HG02973 (cell line): ENCODE results near the gene ROR2.

ENCODE experiments used
- ATAC-seq: cut with Tn5 transposase; IDR thresholded peaks from one replicate; pipeline ENCODE4 v1.9.1; 2021; ENCODE audit warnings: moderate library complexity; ENCODE audit not compliant: unreplicated experiment

ROR2 gene

GRCh38 chr9:91884153-91884552 lies 65.9 kb downstream of the ROR2 start:
- no peak for ATAC-seq

GRCh38 chr9:91883503-91883902 lies 66.5 kb downstream of the ROR2 start:
- no peak for ATAC-seq

- no peak for ATAC-seq
Measured at GRCh38 chr9:91882627-91883026, 67.4 kb downstream of the ROR2 start.

- ATAC-seq, result no peak
Measured at GRCh38 chr9:91880378-91880972, 69.6 kb downstream of the ROR2 start.

- no peak for ATAC-seq
Measured at GRCh38 chr9:91879231-91879630, 70.8 kb downstream of the ROR2 start.

GRCh38 chr9:91873637-91874051 lies 76.4 kb downstream of the ROR2 start:
- no peak for ATAC-seq

GRCh38 chr9:91868732-91869391 lies 81.2 kb downstream of the ROR2 start:
- no peak for ATAC-seq

DNA sequence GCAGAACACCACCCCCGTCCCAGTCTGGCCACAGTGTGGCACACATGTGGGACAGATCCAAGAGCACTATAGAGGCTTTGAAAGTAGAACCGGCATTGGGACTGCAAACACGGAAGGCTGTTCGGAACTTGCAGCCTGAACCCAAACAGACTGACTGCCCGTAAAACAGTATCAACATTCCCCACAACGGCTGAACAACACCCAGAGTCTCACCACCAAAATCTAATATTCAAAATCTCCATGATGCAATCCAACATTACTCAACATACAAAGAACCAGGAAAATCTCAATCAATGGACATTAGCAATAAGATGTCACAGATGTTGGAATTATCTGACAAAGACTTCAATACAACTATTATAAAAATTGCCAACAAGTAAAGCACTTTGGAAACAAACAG lies 82.3 kb downstream of the ROR2 start:
- no peak for ATAC-seq

DNA sequence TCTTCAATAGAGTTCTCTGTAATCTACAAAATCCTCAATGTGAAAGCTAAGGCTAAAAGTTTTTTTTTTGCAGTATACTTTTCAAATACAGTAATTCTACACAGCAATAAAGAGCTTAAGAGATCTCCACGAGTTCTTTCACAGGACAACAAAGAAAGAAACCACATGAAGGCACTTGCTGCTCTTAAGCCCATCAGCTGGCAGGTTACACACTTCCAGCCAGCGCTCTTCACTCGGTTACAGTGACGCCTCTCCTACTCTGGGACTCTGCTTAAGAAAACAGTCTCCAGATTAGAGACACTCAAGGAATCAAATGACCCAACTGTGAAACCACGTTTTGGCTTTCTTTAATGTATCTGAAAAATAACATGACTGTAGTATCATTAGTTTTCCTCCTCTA lies 85.0 kb downstream of the ROR2 start:
- ATAC-seq, result no peak

GRCh38 chr9:91864380-91864779 lies 85.6 kb downstream of the ROR2 start:
- ATAC-seq, result no peak

DNA sequence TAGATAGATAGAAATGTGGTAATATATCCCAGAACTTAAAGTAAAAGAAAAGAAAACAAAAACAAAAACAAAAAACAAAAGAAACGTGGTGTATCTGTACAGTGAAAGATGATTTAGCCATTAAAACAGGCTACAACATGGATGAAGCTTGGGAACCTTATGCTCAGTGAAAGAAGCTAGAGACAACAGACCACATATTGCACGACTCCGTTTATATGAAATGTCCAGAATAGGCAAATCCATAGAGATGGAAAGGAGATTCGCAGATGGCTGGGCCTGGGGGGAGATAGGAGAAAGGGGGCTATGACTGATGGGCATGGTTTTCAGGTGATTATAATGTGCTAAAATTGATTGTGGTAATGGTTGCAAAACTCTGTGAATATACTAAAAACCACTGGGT lies 86.6 kb downstream of the ROR2 start:
- no peak for ATAC-seq

GRCh38 chr9:91858213-91859030 lies 91.6 kb downstream of the ROR2 start:
- ATAC-seq, result no peak

GRCh38 chr9:91857291-91858212 lies 92.5 kb downstream of the ROR2 start:
- no peak for ATAC-seq

DNA sequence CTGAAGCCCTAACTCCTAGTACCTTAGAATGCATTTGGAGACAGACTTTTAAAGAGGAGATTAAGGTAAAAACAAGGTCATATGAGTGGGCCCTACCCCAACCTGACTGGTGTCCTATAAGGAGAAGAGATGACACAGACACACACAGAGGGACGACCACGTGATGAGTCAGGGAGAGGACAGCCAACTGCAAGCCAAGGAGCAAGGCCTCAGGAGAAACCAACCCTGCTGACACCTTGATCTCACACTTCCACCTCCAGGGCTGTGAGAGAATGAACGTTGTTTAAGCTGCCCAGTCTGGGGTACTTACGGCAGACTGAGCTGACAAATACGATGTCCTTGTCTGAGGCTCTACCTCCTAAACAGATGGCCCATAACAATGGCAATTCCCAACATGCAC lies 93.6 kb downstream of the ROR2 start:
- ATAC-seq, result no peak

DNA sequence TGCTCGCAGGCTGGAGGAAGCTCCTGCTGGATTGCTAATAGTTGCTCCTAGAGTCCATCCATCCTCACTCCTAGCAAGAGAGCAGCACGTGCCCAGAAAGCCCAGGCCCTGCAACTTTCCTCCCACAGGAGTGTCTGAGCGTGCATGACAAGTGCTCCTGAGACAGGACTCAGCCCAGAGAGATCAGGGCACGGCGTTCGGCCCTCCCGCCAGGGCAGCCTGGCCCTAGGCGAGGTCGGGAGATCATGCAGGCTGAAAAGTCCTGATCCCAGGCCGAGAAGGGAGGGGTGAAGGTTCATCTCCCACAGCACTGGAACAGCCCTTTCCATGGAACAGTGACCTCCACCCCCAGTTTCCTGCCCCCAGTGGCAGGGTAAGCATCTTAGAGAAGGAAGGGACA lies 94.8 kb downstream of the ROR2 start:
- ATAC-seq, result no peak

DNA sequence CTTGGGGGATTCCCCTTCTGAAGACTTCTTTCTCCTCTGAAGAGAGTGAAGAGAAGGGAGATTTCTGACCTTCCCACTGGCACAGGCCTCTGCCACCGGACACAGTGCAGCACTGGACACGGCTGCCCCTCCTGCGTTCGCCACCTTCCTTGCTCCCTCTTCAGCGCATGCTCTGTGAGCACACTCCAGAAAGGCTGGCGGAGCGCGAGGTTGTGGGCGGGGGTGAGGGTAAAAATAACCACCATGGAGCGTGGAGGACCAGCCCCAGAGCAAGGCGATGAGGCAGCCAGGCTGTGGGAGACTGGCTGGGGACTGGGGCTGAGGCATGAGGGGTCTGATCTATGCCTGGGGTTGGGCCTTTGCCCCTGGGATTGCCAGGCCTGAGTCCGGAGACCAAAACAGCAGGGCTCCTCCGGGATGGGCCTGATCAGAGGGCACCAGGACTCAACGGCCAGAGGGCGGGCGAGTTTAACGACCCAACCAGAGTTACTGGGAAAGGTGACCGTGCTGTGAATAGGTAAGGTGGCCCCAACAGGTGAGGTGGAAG lies 97.2 kb downstream of the ROR2 start:
- no peak for ATAC-seq

DNA sequence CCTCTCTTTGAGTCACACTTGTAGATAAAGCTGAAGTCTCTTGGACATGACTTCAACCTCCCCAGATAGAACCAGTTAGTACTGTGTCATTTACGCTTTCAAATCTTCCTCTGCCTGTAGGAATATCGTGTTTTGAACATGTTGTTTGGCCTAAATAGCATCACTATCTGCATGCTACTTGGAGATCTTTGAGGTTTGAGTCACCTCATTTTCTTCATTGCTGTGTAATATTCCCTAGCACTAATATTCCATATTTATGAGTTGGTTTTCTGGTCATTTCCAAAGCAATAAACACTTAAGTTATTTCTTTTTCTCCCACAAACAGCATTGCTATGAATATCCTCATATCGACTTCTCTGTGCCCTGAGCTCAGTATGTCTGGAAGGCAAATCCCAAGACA lies 100.3 kb downstream of the ROR2 start:
- ATAC-seq, result no peak

DNA sequence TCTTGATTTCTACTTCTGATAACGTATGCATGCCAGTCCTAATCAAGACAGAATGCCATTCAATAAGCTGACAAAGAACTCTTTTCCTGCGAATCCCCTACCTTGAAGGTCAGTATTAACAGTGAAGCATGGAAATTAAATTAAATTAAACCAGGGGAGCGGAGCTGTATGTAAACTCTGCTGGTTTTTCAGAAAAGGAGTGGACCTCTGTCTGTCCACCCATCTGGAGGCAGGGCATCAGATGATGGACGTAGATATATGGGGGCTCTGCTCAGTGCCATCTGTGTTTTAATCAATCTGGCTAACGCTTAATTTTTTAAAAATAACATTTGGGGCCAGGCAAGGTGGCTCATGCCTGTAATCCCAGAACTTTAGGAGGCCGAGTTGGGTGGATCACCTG lies 101.9 kb downstream of the ROR2 start:
- no peak for ATAC-seq

GRCh38 chr9:91847581-91848091 lies 102.4 kb downstream of the ROR2 start:
- ATAC-seq, result no peak

DNA sequence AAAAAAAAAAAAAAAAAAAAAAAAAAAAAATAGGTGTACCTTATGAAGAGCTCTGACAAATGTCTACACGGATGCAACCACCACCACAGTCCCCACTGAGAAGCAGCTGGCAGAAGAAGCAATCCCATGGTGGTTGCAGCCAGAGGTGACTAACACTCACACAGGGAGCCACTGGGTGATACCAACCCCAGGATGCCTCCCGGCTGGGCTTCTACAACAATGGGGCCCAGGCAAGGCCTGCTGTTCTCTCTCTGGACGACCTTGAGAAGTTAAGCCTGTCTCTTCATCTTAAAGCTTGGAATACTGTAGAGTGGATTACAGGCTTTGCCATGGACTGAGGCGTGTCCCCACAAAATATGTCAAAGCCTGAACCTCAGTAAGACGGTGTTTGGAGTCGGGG lies 104.1 kb downstream of the ROR2 start:
- no peak for ATAC-seq
